Measurements from ENCODE around the gene OR52A5.
"Not testable (repeated sequence)": the region's sequence is repeated elsewhere in the genome, so short reads cannot be mapped to it uniquely, and the experiment has no call there.

OR52A5 gene

DNA sequence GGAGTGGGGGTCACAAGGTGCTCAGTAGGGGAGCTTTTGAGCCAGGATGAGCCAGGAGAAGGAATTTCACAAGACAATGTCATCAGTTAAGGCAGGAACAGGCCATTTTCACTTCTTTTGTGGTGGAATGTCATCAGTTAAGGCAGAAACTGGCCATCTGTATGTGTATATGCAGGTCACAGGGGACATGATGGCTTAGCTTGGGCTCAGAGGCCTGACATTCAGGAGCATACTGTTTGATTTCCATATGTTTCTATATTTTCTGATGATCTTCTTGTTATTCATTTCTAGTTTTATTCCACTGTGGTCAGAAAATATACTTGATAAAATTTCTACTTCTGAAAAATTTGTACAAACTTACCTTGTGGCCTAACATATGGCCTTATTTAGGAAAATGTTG, 27.7 kb upstream of the OR52A5 start:
- H3K4me3 ChIP-seq (ENCODE audit: insufficient read depth in 1 of 2, low read depth in 1 of 2, low read length in 2 of 2); H2BK120ac ChIP-seq (ENCODE audit: low read depth, low read length); H3K18ac ChIP-seq (ENCODE audit: low read depth in 1 of 2, low read length in 2 of 2); H2AFZ ChIP-seq (ENCODE audit: low read depth, low read length); H3K9me3 ChIP-seq (ENCODE audit: control insufficient read depth, low read length); H2AK5ac ChIP-seq (ENCODE audit: low read length, severe bottlenecking); H3K4me2 ChIP-seq (ENCODE audit: low read length, poor library complexity, severe bottlenecking); H3K23ac ChIP-seq (ENCODE audit: low read length in 2 of 2); H2BK12ac ChIP-seq (ENCODE audit: low read length in 2 of 2); H4K8ac ChIP-seq (ENCODE audit: low read length); H4K91ac ChIP-seq (ENCODE audit: low read length); H3K27ac ChIP-seq (ENCODE audit: low read length, poor library complexity, severe bottlenecking); H3K27me3 ChIP-seq (ENCODE audit: control insufficient read depth in 1 of 2, insufficient read depth in 1 of 2, low read length in 2 of 2); H2BK5ac ChIP-seq (ENCODE audit: low read depth, low read length, poor library complexity, severe bottlenecking); H3K36me3 ChIP-seq (ENCODE audit: control insufficient read depth in 1 of 2, insufficient read depth in 2 of 2, low read depth in 1 of 2, low read length in 2 of 2); H2BK15ac ChIP-seq (ENCODE audit: low read depth, poor library complexity, severe bottlenecking); DNase-seq; H3K79me1 ChIP-seq (replicated peaks; ENCODE audit: low read length, poor library complexity, severe bottlenecking); H3K4ac ChIP-seq (ENCODE audit: low read depth in 1 of 2, low read length in 2 of 2); H3K4me1 ChIP-seq (ENCODE audit: control insufficient read depth, insufficient read depth, low read depth, low read length); H3K14ac ChIP-seq (ENCODE audit: low read length in 2 of 2); H3K9ac ChIP-seq (ENCODE audit: low read length): not testable (repeated sequence)

DNA sequence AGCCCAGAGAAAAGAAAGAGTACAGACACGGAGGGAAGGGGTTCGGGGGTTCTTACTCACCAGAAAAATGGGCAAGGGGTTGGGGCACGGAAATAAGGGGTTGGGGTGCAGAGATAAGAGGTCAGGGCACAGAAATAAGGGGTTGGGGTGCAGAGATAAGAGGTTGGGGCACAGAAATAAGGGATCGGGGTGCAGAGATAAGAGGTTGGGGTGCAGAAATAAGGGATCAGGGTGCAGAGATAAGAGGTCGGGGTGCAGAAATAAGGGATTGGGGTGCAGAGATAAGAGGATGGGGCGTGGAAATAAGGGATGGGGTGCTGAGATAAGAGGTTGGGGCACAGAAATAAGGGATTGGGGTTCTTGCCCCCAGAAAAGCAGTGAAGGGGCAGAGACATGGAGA, 26.7 kb upstream of the OR52A5 start:
- H3K36me3 ChIP-seq (ENCODE audit: control insufficient read depth in 1 of 2, insufficient read depth in 2 of 2, low read depth in 1 of 2, low read length in 2 of 2); H3K4me3 ChIP-seq (ENCODE audit: insufficient read depth in 1 of 2, low read depth in 1 of 2, low read length in 2 of 2): not testable (repeated sequence)

GRCh38 chr11:5161045-5161444, 22.9 kb upstream of the OR52A5 start:
- H3K36me3 ChIP-seq (ENCODE audit: control insufficient read depth in 1 of 2, insufficient read depth in 2 of 2, low read depth in 1 of 2, low read length in 2 of 2); DNase-seq; H3K27ac ChIP-seq (ENCODE audit: low read length, poor library complexity, severe bottlenecking); H2AK5ac ChIP-seq (ENCODE audit: low read length, severe bottlenecking); H3K4ac ChIP-seq (ENCODE audit: low read depth in 1 of 2, low read length in 2 of 2); H3K79me1 ChIP-seq (replicated peaks; ENCODE audit: low read length, poor library complexity, severe bottlenecking); H2BK5ac ChIP-seq (ENCODE audit: low read depth, low read length, poor library complexity, severe bottlenecking); H3K4me1 ChIP-seq (ENCODE audit: control insufficient read depth, insufficient read depth, low read depth, low read length); H3K9ac ChIP-seq (ENCODE audit: low read length); H3K23ac ChIP-seq (ENCODE audit: low read length in 2 of 2); H3K27me3 ChIP-seq (ENCODE audit: control insufficient read depth in 1 of 2, insufficient read depth in 1 of 2, low read length in 2 of 2); H4K91ac ChIP-seq (ENCODE audit: low read length); H2BK12ac ChIP-seq (ENCODE audit: low read length in 2 of 2); H2AFZ ChIP-seq (ENCODE audit: low read depth, low read length); H3K4me2 ChIP-seq (ENCODE audit: low read length, poor library complexity, severe bottlenecking); H3K4me3 ChIP-seq (ENCODE audit: insufficient read depth in 1 of 2, low read depth in 1 of 2, low read length in 2 of 2); H3K9me3 ChIP-seq (ENCODE audit: control insufficient read depth, low read length); H4K8ac ChIP-seq (ENCODE audit: low read length); H2BK120ac ChIP-seq (ENCODE audit: low read depth, low read length); H3K14ac ChIP-seq (ENCODE audit: low read length in 2 of 2); H3K18ac ChIP-seq (ENCODE audit: low read depth in 1 of 2, low read length in 2 of 2); H2BK15ac ChIP-seq (ENCODE audit: low read depth, poor library complexity, severe bottlenecking): not testable (repeated sequence)
- 92% methylated on average over 1 of the region's 1 CpG for WGBS

More for the DNA sequence above, 26.7 kb upstream of the OR52A5 start:
- not testable (repeated sequence) for H3K14ac ChIP-seq (ENCODE audit: low read length in 2 of 2); H2BK5ac ChIP-seq (ENCODE audit: low read depth, low read length, poor library complexity, severe bottlenecking); H3K9ac ChIP-seq (ENCODE audit: low read length); H3K23ac ChIP-seq (ENCODE audit: low read length in 2 of 2); H2BK12ac ChIP-seq (ENCODE audit: low read length in 2 of 2); H2BK120ac ChIP-seq (ENCODE audit: low read depth, low read length); H2BK15ac ChIP-seq (ENCODE audit: low read depth, poor library complexity, severe bottlenecking); H3K4me2 ChIP-seq (ENCODE audit: low read length, poor library complexity, severe bottlenecking); H3K27me3 ChIP-seq (ENCODE audit: control insufficient read depth in 1 of 2, insufficient read depth in 1 of 2, low read length in 2 of 2); H3K18ac ChIP-seq (ENCODE audit: low read depth in 1 of 2, low read length in 2 of 2); H3K4ac ChIP-seq (ENCODE audit: low read depth in 1 of 2, low read length in 2 of 2); H2AK5ac ChIP-seq (ENCODE audit: low read length, severe bottlenecking); H3K27ac ChIP-seq (ENCODE audit: low read length, poor library complexity, severe bottlenecking); H3K79me1 ChIP-seq (replicated peaks; ENCODE audit: low read length, poor library complexity, severe bottlenecking); H4K91ac ChIP-seq (ENCODE audit: low read length); H3K4me1 ChIP-seq (ENCODE audit: control insufficient read depth, insufficient read depth, low read depth, low read length); DNase-seq; H3K9me3 ChIP-seq (ENCODE audit: control insufficient read depth, low read length); H4K8ac ChIP-seq (ENCODE audit: low read length); H2AFZ ChIP-seq (ENCODE audit: low read depth, low read length)
- 76% methylated on average over 6 of the region's 6 CpGs for WGBS

- H3K36me3 ChIP-seq (ENCODE audit: control insufficient read depth in 1 of 2, insufficient read depth in 2 of 2, low read depth in 1 of 2, low read length in 2 of 2); H3K23ac ChIP-seq (ENCODE audit: low read length in 2 of 2); H2BK15ac ChIP-seq (ENCODE audit: low read depth, poor library complexity, severe bottlenecking); H2BK120ac ChIP-seq (ENCODE audit: low read depth, low read length); DNase-seq; H2BK5ac ChIP-seq (ENCODE audit: low read depth, low read length, poor library complexity, severe bottlenecking); H4K8ac ChIP-seq (ENCODE audit: low read length); H3K18ac ChIP-seq (ENCODE audit: low read depth in 1 of 2, low read length in 2 of 2); H3K9me3 ChIP-seq (ENCODE audit: control insufficient read depth, low read length); H2AFZ ChIP-seq (ENCODE audit: low read depth, low read length); H3K27me3 ChIP-seq (ENCODE audit: control insufficient read depth in 1 of 2, insufficient read depth in 1 of 2, low read length in 2 of 2); H3K4me3 ChIP-seq (ENCODE audit: insufficient read depth in 1 of 2, low read depth in 1 of 2, low read length in 2 of 2); H3K4me1 ChIP-seq (ENCODE audit: control insufficient read depth, insufficient read depth, low read depth, low read length); H2BK12ac ChIP-seq (ENCODE audit: low read length in 2 of 2); H3K9ac ChIP-seq (ENCODE audit: low read length); H3K27ac ChIP-seq (ENCODE audit: low read length, poor library complexity, severe bottlenecking); H4K91ac ChIP-seq (ENCODE audit: low read length); H3K4ac ChIP-seq (ENCODE audit: low read depth in 1 of 2, low read length in 2 of 2); H3K14ac ChIP-seq (ENCODE audit: low read length in 2 of 2); H2AK5ac ChIP-seq (ENCODE audit: low read length, severe bottlenecking); H3K4me2 ChIP-seq (ENCODE audit: low read length, poor library complexity, severe bottlenecking); H3K79me1 ChIP-seq (replicated peaks; ENCODE audit: low read length, poor library complexity, severe bottlenecking): not testable (repeated sequence)
- 95% methylated on average over 4 of the region's 4 CpGs for WGBS
Measured at GRCh38 chr11:5160217-5160616, 22.1 kb upstream of the OR52A5 start.

Measured in mesenchymal stem cell (in vitro differentiated cells and primary cell).